B cell (primary cell): ENCODE results near the gene DDHD1.

Source experiments
- CTCF ChIP-seq: fragments of 200-600 bp; IDR thresholded peaks from one replicate; pipeline ENCODE4 v1.8.0; 2022; ENCODE audit warnings: antibody characterized with exemption, mild to moderate bottlenecking
- EZH2 ChIP-seq: IDR thresholded peaks from 2 replicates; pipeline ENCODE4 v1.6.1; 2012; ENCODE audit warnings: borderline replicate concordance, low read depth, mild to moderate bottlenecking, moderate library complexity, low read length; ENCODE audit not compliant: insufficient read depth, poor library complexity, severe bottlenecking

GRCh38 chr14:53137568-53138203 lies 15.4 kb downstream of the DDHD1 start:
- TF ChIP-seq CTCF (no peak), EZH2 (no peak)
